HG03045 (cell line): ENCODE results near the gene C4A.
"Not testable (repeated sequence)": the region's sequence is repeated elsewhere in the genome, so short reads cannot be mapped to it uniquely, and the experiment has no call there.

Experiments used
- ATAC-seq: cut with Tn5 transposase; IDR thresholded peaks from one replicate; pipeline ENCODE4 v1.9.1; 2021; ENCODE audit warnings: mild to moderate bottlenecking, moderate library complexity; ENCODE audit not compliant: unreplicated experiment

The C4A gene

GRCh38 chr6:31978831-31979230, 3.0 kb upstream of the C4A start:
- ATAC-seq: no peak

- ATAC-seq: no peak
Observed at GRCh38 chr6:31979238-31979898, 2.5 kb upstream of the C4A start.

DNA sequence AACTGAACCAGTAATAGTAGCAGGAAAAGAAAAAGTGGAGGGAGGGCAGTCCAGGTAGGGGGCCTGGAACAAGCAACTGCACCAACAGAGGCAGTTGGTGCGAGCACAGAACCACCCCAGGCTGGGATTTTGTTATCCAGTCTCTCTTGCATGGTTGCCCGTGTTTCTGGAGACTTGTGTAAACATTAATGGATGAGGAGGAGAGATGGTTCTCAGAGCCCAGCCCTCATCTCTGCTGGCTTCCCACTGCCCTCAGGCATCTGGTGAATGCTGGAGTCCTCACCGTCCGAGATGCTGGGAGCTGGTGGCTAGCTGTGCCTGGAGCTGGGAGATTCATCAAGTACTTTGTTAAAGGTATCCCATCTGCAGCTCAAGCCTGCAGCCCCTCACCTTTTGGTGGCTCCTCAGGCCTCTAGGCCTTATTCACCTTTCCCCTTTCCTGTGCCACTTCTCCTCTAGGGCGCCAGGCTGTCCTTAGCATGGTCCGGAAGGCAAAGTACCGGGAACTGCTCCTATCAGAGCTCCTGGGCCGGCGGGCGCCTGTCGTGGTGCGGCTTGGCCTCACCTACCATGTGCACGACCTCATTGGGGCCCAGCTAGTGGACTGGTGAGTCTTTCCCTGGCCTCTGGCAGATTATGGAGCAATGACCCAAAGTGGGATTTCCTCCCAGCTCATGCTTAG, 1.5 kb upstream of the C4A start:
- ATAC-seq: not testable (repeated sequence)

DNA sequence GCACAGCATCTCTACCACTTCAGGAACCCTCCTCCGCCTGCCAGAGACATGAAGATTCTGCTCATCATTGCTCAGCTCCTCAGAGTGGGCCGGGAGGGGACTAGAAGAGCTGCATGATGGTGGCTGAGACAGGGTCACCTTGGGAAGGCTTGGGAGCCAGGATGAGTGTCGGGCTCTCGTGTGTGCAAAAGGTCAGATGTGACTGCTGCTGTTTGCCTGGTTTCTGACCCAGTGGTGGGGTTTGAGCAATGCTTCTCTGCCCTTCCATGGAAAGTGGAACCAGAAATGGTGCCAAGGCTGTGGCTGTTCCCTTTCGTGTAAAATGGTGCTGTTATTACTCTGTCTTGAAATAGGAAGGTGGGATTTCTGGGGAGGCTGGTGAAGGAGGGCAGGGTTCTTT, 859 bp upstream of the C4A start:
- ATAC-seq: not testable (repeated sequence)

DNA sequence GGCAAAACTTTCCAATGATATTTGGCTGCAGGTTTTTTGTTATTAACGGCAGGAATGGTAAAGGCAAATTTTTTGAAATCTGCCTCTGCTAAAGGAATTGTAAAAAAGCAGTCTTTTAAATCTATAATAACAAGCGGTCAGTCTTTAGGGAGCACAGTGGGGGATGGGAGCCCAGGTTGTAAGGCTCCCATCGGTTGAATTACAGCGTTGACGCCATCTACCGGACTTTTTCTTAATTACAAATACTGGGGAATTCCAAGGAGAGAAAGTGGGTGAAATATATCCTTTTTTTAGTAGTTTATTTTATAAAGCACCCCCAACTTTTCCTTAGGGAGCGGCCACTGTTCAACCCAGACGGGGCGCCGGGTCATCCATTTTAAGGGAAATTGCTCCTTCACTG, 7.5 kb downstream of the C4A start:
- not testable (repeated sequence) for ATAC-seq

- ATAC-seq: not testable (repeated sequence)
Observed at GRCh38 chr6:31994421-31994820, 12.6 kb downstream of the C4A start.

DNA sequence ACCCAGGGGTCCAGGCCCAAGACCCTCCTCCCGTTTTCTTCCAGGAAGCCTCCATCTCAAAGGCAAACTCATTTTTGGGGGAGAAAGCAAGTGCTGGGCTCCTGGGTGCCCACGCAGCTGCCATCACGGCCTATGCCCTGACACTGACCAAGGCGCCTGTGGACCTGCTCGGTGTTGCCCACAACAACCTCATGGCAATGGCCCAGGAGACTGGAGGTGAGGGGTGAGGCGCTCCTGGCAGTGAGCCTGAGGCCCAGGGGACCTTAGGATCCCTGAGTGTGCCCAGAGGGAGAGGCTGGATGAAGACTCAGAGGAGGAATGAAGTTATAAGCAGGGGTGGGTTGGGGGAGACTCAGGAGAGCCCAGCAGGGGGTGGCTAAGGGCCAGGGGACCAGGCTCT, 14.5 kb downstream of the C4A start:
- not testable (repeated sequence) for ATAC-seq

DNA sequence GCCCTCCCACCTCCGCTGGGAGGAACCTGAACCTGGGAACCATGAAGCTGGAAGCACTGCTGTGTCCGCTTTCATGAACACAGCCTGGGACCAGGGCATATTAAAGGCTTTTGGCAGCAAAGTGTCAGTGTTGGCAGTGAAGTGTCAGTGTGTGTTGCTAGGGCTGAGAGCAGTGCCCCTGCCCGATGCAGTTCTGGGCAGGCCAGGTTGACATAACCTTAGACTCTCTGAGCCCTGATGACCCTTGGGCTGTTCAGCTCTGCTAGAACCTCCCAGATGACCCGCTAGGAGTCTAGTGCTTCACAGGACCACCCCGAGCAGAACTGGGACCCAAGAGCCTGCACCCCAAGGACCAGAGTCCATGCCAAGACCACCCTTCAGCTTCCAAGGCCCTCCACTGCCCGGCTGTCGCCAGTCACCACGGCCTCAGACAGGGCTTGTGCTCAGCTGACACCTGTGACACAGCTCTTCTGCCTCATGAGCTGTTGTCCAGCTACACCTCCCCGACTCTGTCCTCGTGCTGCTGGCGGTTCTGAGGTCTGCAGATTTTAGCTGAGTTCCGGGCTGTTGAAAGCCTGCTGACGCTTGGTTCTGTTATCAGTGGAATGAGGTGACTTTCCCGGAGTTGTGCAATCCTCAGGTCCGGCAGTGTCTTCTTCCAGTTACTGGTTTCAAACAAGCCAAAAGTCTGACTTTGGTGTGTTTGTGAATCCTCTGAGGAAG, 20.9 kb downstream of the C4A start:
- ATAC-seq: not testable (repeated sequence)

- not testable (repeated sequence) for ATAC-seq
Observed at GRCh38 chr6:32003301-32003700, 21.4 kb downstream of the C4A start.

DNA sequence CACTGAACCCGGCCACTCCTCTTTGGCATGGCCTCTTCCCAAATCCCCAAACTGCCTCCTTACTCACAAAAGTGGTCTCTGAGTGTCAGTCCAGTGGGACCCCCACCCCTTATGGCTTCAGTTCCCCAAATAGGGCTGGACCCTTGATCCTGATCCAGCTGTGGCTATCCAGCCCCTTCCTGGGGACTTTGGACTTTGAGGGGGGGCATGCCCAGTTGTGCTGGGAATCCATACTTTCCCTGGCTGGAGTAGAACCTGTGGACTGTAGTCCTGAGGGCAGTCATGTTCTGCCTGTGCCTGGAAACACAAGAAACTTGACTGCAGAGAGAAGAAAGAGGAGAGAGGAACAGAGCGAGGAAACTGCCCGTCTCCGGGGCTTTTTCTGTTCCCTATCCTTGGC, 22.5 kb downstream of the C4A start:
- ATAC-seq: not testable (repeated sequence)

DNA sequence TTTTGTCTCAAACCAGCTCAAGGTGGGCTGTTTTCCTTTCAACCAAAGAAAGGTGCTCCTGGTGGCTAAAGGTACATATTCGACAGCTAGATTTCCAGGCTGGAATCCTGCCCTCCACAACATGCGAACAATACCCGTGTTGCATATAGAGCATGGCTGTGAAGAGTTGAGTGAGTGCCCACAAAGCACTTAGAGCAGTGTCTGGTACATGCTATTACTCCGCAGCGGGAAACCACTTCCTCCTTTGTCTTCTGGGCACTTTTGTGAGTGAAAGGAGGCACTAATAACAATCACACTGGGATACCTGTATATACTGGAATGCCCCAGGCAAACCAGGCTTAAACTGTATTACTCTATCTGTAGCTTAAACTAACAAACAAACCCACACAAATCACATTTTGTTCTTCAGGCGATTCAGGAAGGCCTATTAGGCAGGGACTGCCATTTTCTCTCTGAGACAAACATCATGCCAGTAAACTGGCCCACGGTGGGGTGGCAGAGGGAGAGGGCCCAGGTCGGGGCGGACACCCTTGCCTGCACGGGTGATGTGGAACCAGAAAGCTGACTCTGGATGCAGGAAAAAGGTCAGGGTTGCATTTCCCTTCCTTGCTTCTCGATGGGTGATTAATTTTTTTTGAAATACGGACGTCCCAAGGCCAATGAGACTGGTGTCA, 23.1 kb downstream of the C4A start:
- not testable (repeated sequence) for ATAC-seq

DNA sequence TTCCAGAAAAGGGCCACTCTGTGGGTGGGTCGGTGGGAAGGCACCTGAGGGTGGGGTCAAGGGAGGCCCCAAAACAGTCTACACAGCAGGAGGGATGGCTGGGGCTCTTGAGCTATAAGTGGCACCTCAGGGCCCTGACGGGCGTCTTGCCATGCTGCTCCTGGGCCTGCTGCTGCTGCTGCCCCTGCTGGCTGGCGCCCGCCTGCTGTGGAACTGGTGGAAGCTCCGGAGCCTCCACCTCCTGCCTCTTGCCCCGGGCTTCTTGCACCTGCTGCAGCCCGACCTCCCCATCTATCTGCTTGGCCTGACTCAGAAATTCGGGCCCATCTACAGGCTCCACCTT, 23.7 kb downstream of the C4A start:
- ATAC-seq: not testable (repeated sequence)

DNA sequence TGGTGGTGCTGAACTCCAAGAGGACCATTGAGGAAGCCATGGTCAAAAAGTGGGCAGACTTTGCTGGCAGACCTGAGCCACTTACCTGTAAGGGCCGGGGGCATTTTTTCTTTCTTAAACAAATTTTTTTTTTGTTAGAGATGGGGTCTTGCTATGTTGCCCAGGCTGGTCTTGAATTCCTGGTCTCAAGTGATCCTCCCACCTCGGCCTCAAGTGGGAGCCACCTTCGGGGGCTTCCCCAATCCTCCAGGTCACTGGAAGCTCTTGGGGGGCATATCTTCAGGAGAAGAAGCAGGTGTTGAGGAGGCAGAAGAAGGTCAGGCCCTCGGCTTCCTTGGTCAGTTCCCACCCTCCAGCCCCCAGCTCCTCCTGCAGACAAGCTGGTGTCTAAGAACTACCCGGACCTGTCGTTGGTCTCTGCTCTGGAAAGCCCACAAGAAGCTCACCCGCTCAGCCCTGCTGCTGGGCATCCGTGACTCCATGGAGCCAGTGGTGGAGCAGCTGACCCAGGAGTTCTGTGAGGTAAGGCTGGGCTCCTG, 24.2 kb downstream of the C4A start:
- not testable (repeated sequence) for ATAC-seq

DNA sequence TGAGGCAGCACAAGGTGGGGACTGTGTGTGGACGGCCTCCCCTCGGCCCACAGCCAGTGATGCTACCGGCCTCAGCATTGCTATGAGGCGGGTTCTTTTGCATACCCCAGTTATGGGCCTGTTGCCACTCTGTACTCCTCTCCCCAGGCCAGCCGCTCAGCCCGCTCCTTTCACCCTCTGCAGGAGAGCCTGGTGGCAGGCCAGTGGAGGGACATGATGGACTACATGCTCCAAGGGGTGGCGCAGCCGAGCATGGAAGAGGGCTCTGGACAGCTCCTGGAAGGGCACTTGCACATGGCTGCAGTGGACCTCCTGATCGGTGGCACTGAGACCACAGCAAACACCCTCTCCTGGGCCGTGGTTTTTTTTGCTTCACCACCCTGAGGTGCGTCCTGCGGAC, 25.2 kb downstream of the C4A start:
- ATAC-seq: not testable (repeated sequence)

GRCh38 chr6:32008037-32008436, 26.2 kb downstream of the C4A start:
- ATAC-seq: not testable (repeated sequence)

DNA sequence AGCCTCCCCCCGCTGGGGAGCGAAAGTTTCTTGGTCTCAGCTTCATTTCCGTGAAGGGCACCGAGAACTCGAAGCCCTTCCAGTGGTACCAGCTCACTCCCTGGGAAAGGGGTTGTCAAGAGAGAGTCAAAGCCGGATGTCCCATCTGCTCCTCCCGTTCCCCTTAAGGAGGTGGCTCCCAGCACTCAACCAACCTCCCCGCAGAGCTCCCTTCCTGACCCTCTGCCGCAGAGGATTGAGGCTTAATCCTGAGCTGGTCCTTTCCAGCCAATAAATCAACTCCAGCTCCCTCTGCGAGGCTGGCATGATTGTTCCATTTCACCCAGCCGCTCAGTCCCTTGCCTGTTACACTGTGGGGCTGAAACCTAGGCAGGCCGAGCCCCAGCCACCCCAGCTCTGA, 26.8 kb downstream of the C4A start:
- ATAC-seq: not testable (repeated sequence)

DNA sequence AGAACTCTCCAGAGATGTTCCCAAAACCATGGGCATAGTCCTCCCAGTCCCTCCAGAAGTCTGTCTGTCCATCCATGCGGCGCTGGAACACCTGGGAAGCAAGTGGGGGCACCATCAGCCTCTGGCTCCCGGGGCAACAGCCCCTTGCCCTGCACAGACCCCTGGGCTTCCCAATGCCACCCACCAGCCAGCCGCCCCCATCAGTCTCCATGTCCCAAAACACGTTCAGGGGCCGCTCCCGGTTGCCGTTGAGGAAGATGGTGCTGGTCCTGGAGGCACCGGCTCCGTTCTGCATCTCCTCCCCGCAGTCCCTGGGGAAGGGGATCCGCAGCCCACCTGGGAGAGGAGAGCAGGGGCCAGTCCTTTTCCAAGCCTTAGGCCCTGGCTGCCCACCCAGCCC, 27.7 kb downstream of the C4A start:
- ATAC-seq: not testable (repeated sequence)

DNA sequence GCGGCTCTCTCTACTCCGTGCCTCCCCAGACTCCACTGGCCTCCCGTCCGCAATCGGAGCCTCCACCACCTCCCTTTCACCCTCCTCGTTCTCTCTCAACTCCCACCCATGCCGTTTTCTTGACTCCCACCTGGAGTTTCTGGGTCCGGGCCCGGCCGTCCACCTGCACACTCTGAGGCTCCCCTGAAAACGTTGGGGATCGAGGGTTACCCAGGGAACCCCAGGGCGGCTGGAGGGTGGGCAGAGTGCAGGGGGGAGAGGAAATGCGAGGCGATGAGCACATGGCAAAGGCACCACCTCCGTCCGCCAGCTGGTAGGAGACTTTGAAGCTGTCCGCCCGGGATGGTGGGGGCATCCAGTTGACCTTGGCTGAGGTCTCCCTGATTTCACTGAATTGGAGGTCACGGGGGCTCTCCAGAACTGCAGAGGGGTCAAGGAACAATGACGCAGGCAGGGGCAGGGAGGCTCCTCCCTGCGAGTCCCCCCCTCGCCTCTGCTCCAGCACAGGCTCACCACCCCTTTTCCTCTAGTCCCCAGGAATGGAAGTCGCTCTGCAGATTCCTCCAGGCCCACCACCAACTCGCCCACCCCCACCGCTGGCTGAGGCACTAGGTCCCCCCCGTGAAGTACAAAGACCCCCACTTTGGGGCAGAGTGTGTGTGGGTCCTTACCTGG, 29.1 kb downstream of the C4A start:
- not testable (repeated sequence) for ATAC-seq

DNA sequence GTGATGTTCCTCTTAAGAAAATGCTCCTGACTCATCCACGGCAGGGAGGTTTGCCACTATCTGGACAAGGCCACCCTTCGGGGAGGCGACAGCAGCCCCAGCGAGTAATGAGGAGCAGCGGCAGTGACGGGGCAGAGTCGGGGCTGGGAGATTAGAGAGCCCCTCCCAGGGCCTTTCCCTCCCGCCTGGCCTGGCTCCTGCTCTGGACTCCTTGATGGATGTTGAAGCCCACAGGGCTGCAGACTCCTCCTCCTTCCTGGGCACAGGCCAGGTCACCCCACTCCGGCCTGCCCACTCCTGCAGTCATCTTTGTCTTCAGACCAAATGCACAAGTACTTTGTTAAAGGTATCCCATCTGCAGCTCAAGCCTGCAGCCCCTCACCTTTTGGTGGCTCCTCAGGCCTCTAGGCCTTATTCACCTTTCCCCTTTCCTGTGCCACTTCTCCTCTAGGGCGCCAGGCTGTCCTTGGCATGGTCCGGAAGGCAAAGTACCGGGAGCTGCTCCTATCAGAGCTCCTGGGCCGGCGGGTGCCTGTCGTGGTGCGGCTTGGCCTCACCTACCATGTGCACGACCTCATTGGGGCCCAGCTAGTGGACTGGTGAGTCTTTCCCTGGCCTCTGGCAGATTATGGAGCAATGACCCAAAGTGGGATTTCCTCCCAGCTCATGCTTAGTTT, 31.2 kb downstream of the C4A start:
- not testable (repeated sequence) for ATAC-seq

DNA sequence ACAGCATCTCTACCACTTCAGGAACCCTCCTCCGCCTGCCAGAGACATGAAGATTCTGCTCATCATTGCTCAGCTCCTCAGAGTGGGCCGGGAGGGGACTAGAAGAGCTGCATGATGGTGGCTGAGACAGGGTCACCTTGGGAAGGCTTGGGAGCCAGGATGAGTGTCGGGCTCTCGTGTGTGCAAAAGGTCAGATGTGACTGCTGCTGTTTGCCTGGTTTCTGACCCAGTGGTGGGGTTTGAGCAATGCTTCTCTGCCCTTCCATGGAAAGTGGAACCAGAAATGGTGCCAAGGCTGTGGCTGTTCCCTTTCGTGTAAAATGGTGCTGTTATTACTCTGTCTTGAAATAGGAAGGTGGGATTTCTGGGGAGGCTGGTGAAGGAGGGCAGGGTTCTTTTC, 31.9 kb downstream of the C4A start:
- ATAC-seq: not testable (repeated sequence)
